ENCODE measurements around the gene CDK13. TPM values are rescaled to one million over a fixed set of nuclear protein-coding genes. Genes with fewer than 3 reads are reported as not detected.

Gene CDK13
- total and polyA plus RNA-seq, 2 donors, result 17.5 to 149 TPM

DNA sequence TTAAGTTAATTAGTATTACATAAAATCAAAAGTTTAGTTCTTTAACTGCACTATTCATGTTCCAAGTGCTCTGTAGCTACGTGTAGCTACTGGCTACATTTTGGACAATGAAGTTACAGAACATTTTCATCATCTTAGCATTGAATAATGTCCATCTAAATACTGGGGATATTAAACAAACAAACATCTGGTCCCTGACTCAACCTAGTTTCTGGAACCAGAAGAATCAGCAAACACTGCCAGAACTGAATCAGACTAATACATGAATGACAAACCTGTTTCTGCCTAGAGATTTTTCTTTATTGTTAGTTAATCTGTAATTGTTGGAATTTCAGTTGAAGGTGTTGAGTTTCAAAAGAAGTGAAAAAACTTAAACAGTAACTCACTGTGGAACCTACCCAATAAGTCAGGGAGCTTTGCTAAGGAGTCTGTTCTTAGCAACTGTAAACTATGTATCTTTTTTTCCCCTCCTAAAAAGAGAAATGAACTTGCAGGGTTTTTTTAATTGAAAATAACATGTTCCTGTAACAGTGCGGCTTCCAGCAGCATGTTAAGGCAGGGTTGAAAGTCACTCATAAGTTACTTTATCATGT lies 58.3 kb downstream of the CDK13 start:
- 62% methylated on average over 2 of the region's 2 CpGs for WGBS
- H3K36me3 ChIP-seq (ENCODE audit: insufficient read depth), result peaks cover 2% of the 10 kb centered on the region
- no peak overlapping the region for H3K4me3 ChIP-seq (ENCODE audit: low read depth, low read length)
- no peak for DNase-seq (ENCODE audit: extremely low spot score)
- H3K4me1 ChIP-seq (ENCODE audit: insufficient read depth), result no peaks in the 10 kb centered on the region
- no peak overlapping the region for H3K27ac ChIP-seq (ENCODE audit: low read depth)

DNA sequence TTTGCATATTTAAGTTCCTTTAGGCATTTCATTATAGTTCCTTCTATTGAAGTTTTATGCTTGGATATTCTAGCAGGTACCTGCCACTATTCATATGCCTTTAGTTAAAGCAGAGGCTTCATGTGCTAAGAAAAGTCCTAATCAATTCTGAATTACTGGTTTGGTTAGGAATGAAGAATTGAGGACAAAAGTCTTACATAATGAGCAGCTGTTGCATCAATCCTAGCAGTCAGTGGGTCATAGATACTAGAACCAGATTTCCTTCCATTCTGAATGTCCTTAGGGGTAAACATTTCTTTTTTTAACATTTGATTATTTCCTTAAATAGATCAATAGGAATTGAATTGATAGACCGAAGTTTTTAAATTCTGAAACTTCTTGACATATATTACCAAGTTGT lies 59.2 kb downstream of the CDK13 start:
- 98% methylated on average over 1 of the region's 1 CpG for WGBS
- H3K27ac ChIP-seq (ENCODE audit: low read depth), result no peak overlapping the region
- no peak for DNase-seq (ENCODE audit: extremely low spot score)
- peaks cover 2% of the 10 kb centered on the region for H3K36me3 ChIP-seq (ENCODE audit: insufficient read depth)
- H3K4me3 ChIP-seq (ENCODE audit: low read depth, low read length), result no peak overlapping the region
- H3K4me1 ChIP-seq (ENCODE audit: insufficient read depth), result no peaks in the 10 kb centered on the region

DNA sequence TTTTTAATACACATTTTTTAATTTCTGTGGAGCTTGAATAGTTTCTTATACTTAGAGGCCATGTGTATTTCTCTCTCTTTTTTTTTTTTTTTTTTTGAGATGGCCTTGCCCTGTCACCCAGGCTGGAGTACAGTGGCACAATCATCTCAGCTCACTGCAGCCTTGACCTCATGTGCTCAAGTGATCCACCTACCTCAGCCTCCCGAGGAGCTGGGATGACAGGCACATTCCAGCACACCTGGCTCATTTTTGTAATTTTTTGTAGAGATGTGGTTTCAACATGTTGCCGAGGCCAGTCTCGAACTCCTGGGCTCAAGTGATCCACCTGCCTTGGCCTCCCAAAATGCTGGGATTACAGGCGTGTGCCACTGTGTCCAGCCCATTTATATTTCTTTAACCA lies 64.3 kb downstream of the CDK13 start:
- Histone ChIP-seq H3K36me3 (ENCODE audit: insufficient read depth) (no peaks in the 10 kb centered on the region), H3K4me1 (ENCODE audit: insufficient read depth) (no peaks in the 10 kb centered on the region), H3K27ac (ENCODE audit: low read depth) (no peak overlapping the region), H3K4me3 (ENCODE audit: low read depth, low read length) (no peak overlapping the region)
- DNase-seq (ENCODE audit: extremely low spot score), result no peak
- WGBS, result 95% methylated on average over 4 of the region's 4 CpGs

DNA sequence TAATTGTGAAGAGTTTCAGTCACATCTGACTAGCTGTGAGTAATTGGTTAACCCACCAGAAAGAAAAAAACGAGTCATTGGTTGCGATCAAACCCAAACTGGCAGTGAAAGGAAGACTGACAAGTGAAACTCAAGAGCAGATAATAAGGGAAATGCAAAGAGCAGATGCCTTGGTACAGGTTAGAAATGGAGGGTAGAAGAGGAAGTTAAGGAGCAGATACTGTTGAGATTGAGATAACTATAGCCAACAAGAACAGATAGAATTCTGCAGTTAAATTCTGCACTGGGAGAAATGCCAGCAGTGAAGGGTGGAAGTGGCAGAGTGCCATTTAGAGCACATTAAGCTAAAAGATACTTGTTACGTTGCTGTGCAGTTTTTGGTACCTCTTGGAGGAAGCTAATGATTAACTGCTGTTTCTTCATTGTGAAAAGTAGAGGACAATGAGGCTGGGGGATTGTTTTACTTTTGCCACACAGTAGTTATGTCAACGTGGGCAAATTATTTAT lies 65.8 kb downstream of the CDK13 start:
- H3K27ac ChIP-seq (ENCODE audit: low read depth), result no peak overlapping the region
- H3K4me1 ChIP-seq (ENCODE audit: insufficient read depth), result no peaks in the 10 kb centered on the region
- H3K36me3 ChIP-seq (ENCODE audit: insufficient read depth), result peaks cover 1% of the 10 kb centered on the region
- DNase-seq (ENCODE audit: extremely low spot score), result peak; percentile 3
- H3K4me3 ChIP-seq (ENCODE audit: low read depth, low read length), result no peak overlapping the region
- 24% methylated on average over 4 of the region's 4 CpGs for WGBS

DNA sequence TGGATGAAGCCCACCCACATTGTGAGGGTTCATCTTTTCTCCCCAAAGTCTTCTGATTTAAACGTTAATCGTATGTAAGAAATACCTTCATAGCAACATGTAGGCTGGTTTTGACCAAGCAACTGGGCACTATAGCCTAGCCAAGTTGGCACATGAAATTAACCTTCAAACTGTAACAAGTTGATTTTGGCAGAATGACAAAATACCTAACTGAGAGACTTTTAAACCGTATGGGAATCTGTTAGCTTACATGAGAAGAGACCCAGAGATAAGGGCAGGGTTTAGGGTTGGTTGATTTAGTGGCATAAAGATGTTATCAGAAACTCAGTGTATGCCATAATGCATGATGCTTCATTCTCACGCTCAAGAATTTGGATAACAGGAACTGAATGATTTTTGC lies 69.5 kb downstream of the CDK13 start:
- WGBS, result 76% methylated on average over 4 of the region's 4 CpGs
- DNase-seq (ENCODE audit: extremely low spot score), result no peak
- Histone ChIP-seq H3K36me3 (ENCODE audit: insufficient read depth) (peaks cover 1% of the 10 kb centered on the region), H3K4me3 (ENCODE audit: low read depth, low read length) (no peak overlapping the region), H3K4me1 (ENCODE audit: insufficient read depth) (no peaks in the 10 kb centered on the region), H3K27ac (ENCODE audit: low read depth) (no peak overlapping the region)

DNA sequence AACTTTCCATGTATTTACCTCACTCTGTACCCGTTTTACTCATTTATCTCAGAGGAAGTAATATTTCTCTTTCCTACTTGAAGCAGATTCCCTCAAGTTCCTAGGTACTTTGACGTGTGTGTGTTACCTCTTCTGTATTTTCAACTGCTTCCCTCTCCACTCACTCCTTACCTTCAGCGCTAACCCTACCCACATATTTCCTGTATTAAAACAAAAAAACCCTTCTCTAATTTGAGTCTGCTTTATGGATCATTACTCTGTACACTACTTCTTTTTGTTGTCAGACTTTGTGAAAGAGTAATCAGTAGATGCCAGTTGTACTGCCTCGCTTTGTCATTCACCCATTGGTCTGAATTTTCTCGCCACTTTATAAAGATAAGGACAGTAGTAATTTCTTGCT lies 74.0 kb downstream of the CDK13 start:
- peaks cover 1% of the 10 kb centered on the region for H3K36me3 ChIP-seq (ENCODE audit: insufficient read depth)
- WGBS, result 91% methylated on average over 5 of the region's 5 CpGs
- H3K4me1 ChIP-seq (ENCODE audit: insufficient read depth), result no peaks in the 10 kb centered on the region
- no peak overlapping the region for H3K27ac ChIP-seq (ENCODE audit: low read depth)
- H3K4me3 ChIP-seq (ENCODE audit: low read depth, low read length), result no peak overlapping the region
- DNase-seq (ENCODE audit: extremely low spot score), result no peak

DNA sequence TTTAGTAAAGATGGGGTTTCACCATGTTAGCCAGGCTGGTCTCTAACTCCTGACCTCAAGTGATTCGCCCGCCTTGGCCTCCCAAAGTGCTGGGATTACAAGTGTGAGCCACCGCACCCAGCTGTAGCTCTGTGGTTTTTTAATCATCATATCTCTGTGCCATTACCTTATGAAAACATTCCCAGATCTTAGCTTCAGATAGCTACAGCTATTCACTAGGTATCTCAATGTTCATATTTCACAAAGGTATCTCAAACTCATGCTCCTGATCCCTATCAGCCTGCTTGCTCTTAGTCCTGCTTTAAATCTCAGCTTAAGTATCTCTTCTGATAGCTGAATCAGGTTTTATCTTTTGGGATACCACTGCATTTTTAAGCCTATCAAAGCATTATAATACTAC lies 74.8 kb downstream of the CDK13 start:
- no peak for DNase-seq (ENCODE audit: extremely low spot score)
- Histone ChIP-seq H3K27ac (ENCODE audit: low read depth) (no peak overlapping the region), H3K36me3 (ENCODE audit: insufficient read depth) (peaks cover 1% of the 10 kb centered on the region), H3K4me1 (ENCODE audit: insufficient read depth) (no peaks in the 10 kb centered on the region), H3K4me3 (ENCODE audit: low read depth, low read length) (no peak overlapping the region)
- 93% methylated on average over 3 of the region's 3 CpGs for WGBS

DNA sequence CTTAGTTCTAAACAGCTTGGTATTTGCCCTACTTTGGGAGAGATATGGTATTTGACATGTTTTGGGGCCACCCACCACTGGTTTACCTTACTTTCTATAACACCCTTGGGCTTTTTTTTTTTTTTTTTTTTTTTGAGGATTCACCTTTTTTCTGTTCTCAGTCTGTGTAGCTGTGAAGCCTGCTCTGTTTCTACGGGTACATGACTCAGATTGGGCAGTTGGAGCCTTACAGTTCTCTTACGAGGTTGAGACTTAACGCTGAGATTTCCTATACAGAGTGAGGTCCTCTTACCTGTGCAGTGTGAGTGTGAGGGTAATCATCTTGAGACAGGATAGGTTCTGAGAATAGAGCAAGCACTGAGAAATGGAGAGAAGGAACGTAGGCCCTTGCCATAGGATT lies 77.5 kb downstream of the CDK13 start:
- H3K4me3 ChIP-seq (ENCODE audit: low read depth, low read length), result no peak overlapping the region
- 93% methylated on average over 4 of the region's 4 CpGs for WGBS
- no peaks in the 10 kb centered on the region for H3K4me1 ChIP-seq (ENCODE audit: insufficient read depth)
- H3K36me3 ChIP-seq (ENCODE audit: insufficient read depth), result peaks cover 3% of the 10 kb centered on the region
- H3K27ac ChIP-seq (ENCODE audit: low read depth), result no peak overlapping the region
- no peak for DNase-seq (ENCODE audit: extremely low spot score)

DNA sequence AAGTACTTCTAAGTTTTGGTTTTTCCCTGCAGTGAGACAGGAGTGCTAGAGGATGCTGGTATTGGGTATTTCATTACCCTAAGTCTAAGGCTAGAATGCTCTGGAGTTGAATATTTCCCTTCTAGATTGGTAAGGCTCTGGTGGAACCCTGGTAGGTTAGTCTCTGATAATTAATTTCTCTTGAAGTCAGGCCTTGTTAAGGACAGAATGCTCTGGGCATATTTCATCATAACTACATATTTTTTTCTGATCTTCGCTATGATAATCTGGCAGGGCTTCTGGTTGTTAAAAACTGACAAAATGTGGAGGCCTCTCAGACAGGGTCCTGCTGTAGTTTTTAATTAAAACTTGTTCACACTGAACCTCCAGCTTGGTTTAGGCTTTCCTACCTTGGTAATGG lies 83.8 kb downstream of the CDK13 start:
- 84% methylated on average over 1 of the region's 1 CpG for WGBS
- no peak overlapping the region for H3K27ac ChIP-seq (ENCODE audit: low read depth)
- H3K36me3 ChIP-seq (ENCODE audit: insufficient read depth), result peaks cover 3% of the 10 kb centered on the region
- no peak for DNase-seq (ENCODE audit: extremely low spot score)
- H3K4me3 ChIP-seq (ENCODE audit: low read depth, low read length), result no peak overlapping the region
- no peaks in the 10 kb centered on the region for H3K4me1 ChIP-seq (ENCODE audit: insufficient read depth)

DNA sequence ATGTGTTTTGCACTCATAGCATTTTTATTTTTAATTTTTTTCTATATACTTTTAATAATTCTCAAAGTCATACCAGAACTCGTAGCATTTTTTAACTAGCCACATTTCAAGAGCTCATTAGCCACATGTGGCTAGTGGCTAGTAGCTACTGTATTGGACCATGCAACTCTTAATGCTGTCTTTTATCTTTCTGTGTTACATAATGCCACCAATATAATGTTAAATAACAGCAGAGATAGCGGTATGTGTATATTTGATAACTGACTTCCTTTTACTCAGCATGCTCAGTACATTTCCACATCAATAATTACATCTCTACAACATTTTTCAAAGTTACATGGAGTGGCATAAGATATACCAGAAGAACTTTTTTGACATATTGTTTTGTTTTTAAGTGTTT lies 91.4 kb downstream of the CDK13 start:
- no peak overlapping the region for H3K4me3 ChIP-seq (ENCODE audit: low read depth, low read length)
- peaks cover 1% of the 10 kb centered on the region for H3K4me1 ChIP-seq (ENCODE audit: insufficient read depth)
- WGBS, result 100% methylated on average over 2 of the region's 2 CpGs
- DNase-seq (ENCODE audit: extremely low spot score), result no peak
- H3K27ac ChIP-seq (ENCODE audit: low read depth), result no peak overlapping the region
- H3K36me3 ChIP-seq (ENCODE audit: insufficient read depth), result peaks cover 4% of the 10 kb centered on the region

DNA sequence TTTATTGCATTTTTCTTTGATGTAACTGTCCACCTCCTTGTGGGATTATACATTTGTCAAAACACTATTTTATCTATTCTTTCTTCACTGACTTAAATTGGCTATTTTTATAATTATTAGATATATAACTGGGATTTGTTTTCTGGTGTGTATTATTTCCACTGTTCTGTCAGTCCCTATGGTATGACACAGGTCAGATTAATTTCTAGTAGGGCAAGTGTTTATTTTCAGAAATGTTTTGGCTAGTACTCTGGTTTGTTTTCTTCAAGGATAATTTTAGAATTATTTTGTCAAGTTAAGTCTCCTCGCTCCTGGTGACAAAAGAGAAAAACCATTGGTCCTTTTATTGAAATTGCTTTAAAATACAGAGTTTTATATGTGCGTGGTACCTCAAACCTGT lies 93.1 kb downstream of the CDK13 start:
- Histone ChIP-seq H3K4me3 (ENCODE audit: low read depth, low read length) (no peak overlapping the region), H3K36me3 (ENCODE audit: insufficient read depth) (peaks cover 4% of the 10 kb centered on the region), H3K27ac (ENCODE audit: low read depth) (no peak overlapping the region), H3K4me1 (ENCODE audit: insufficient read depth) (peaks cover 1% of the 10 kb centered on the region)
- no peak for DNase-seq (ENCODE audit: extremely low spot score)
- 92% methylated on average over 2 of the region's 2 CpGs for WGBS

DNA sequence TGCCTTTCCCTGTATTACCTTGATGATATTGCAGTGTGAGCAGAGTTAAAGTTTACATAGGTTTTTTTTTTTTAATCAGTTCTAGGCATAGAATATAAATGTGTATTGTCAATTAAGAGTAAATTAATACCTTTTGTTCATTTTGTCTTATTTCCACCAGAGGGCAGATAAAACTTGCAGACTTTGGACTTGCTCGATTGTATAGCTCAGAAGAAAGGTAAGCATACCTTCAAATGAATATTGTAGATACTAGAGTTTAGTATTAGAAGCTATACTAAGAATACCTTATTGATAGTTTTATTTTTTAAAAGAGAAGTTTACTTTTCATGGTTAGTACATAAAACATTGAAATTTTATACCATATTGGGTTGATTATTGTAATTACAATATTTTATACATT lies 97.6 kb downstream of the CDK13 start:
- H3K27ac ChIP-seq (ENCODE audit: low read depth), result no peak overlapping the region
- WGBS, result 90% methylated on average over 1 of the region's 1 CpG
- H3K36me3 ChIP-seq (ENCODE audit: insufficient read depth), result peaks cover 3% of the 10 kb centered on the region
- DNase-seq (ENCODE audit: extremely low spot score), result no peak
- peaks cover 1% of the 10 kb centered on the region for H3K4me1 ChIP-seq (ENCODE audit: insufficient read depth)
- H3K4me3 ChIP-seq (ENCODE audit: low read depth, low read length), result no peak overlapping the region

DNA sequence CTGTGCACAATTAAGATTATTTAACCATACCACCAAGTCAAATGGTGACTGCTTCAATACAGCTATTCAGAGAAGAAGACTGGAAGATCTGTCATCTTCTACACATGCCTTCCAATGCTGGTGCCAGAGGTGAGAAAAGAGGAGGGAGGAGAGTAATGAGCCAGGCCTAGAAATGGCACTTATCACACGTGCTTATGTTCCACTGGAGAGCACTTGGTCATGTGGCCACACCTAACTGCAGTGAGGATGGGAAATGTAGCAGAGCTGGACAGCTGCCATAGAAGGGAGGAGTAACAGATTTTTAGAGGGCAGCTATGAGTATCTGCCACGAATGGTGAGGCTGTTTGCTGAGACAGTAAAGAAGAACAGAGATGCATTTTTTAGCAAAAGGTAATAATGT lies 107.2 kb downstream of the CDK13 start:
- Histone ChIP-seq H3K36me3 (ENCODE audit: insufficient read depth) (no peaks in the 10 kb centered on the region), H3K4me1 (ENCODE audit: insufficient read depth) (no peaks in the 10 kb centered on the region), H3K4me3 (ENCODE audit: low read depth, low read length) (no peak overlapping the region), H3K27ac (ENCODE audit: low read depth) (no peak overlapping the region)
- WGBS, result 12% methylated on average over 2 of the region's 2 CpGs
- DNase-seq (ENCODE audit: extremely low spot score), result no peak

DNA sequence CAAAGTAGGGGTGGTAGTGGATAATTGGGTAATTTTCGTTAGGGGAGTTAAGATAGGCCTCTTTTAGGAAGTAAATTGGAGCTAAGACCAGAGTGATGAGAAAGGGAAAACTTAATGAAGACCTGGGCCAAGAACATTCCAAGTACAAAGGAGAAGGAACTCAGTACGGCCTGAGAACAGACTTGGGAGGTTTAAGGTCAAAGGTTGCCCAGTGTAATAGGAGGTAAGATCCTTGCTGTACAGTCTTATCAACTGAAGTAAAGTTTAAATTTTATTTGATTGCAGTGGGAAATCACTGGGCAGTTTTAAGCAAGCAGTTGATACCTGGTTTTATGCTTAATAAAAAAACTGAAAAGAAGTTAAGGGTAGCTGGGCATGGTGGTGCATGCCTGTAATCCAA lies 108.0 kb downstream of the CDK13 start:
- no peak overlapping the region for H3K4me3 ChIP-seq (ENCODE audit: low read depth, low read length)
- no peak for DNase-seq (ENCODE audit: extremely low spot score)
- H3K27ac ChIP-seq (ENCODE audit: low read depth), result no peak overlapping the region
- H3K36me3 ChIP-seq (ENCODE audit: insufficient read depth), result no peaks in the 10 kb centered on the region
- 38% methylated on average over 2 of the region's 2 CpGs for WGBS
- H3K4me1 ChIP-seq (ENCODE audit: insufficient read depth), result no peaks in the 10 kb centered on the region

DNA sequence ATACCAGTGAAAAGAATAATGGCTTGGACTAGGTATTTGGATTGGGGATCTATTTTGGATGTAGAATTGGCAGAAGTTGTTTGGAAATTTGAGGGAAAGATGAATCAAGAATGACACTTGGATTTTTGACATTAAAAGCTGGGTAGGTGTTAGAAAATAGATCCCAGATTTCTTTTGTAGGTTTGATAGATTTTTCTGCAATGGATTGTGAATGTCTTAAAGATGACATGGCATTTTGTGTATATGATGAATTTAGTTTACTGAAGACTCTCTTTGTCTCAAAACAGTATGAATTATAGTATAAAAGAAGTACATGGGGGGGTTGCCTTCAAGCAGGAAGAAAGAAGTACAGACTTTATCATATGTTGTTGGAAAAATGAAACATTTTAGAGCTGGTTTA lies 108.6 kb downstream of the CDK13 start:
- Histone ChIP-seq H3K4me1 (ENCODE audit: insufficient read depth) (no peaks in the 10 kb centered on the region), H3K27ac (ENCODE audit: low read depth) (no peak overlapping the region), H3K4me3 (ENCODE audit: low read depth, low read length) (no peak overlapping the region), H3K36me3 (ENCODE audit: insufficient read depth) (no peaks in the 10 kb centered on the region)
- DNase-seq (ENCODE audit: extremely low spot score), result no peak
